ENCODE results near the gene ALDH1L1.

Gene ALDH1L1

GRCh38 chr3:126209741-126210140 lies 29.4 kb upstream of the ALDH1L1 start:
- Histone ChIP-seq H3K4me2 (ENCODE audit: low read length) (no peak overlapping the region), H3K14ac (ENCODE audit: low read length) (no peak overlapping the region), H4K8ac (ENCODE audit: low read depth, low read length) (no peak overlapping the region), H2BK5ac (ENCODE audit: low read depth, low read length, poor library complexity) (no peak overlapping the region), H3K18ac (ENCODE audit: low read length) (no peak overlapping the region), H3K36me3 (ENCODE audit: control insufficient read depth in 1 of 2, insufficient read depth in 2 of 2, low read length in 2 of 2) (no peaks in the 10 kb centered on the region), H3K79me2 (ENCODE audit: control insufficient read depth, insufficient read depth, low read length, poor library complexity) (peaks cover 1% of the 10 kb centered on the region), H3K4ac (ENCODE audit: low read depth, low read length) (no peak overlapping the region), H3K4me1 (ENCODE audit: control insufficient read depth in 1 of 2, insufficient read depth in 2 of 2, low read length in 2 of 2) (peaks cover 6 to 13% of the 10 kb centered on the region in 2 experiments), H3K4me3 (ENCODE audit: low read depth, low read length) (no peak overlapping the region), H3K23ac (ENCODE audit: low read length) (no peak overlapping the region), H3K9me3 (ENCODE audit: insufficient read depth, low read depth, low read length) (peaks cover 7% of the 10 kb centered on the region), H2BK120ac (ENCODE audit: insufficient read depth, low read length, poor library complexity) (no peak overlapping the region), H2BK12ac (ENCODE audit: low read length) (no peak overlapping the region), H3K27ac (ENCODE audit: low read depth, low read length) (no peak overlapping the region), H2AFZ (ENCODE audit: insufficient read depth, low read length, poor library complexity) (no peak overlapping the region), H3K27me3 (ENCODE audit: insufficient read depth, low read length) (no peaks in the 10 kb centered on the region), H4K91ac (ENCODE audit: low read depth, low read length) (no peak overlapping the region), H3K79me1 (ENCODE audit: low read length) (peaks cover 2% of the 10 kb centered on the region), H2AK5ac (ENCODE audit: low read length) (no peak overlapping the region), H4K12ac (ENCODE audit: low read depth, low read length) (no peak overlapping the region), H3K9ac (ENCODE audit: low read length) (no peak overlapping the region)
- no peak for DNase-seq
- no CpG with 5 or more reads among the region's 4 CpGs for WGBS (ENCODE audit: extremely low coverage, insufficient coverage, insufficient read length)

- no peak overlapping the region for H4K12ac ChIP-seq (ENCODE audit: low read depth, low read length)
- H3K18ac ChIP-seq (ENCODE audit: low read length) = no peak overlapping the region
- no peak overlapping the region for H3K4me3 ChIP-seq (ENCODE audit: low read depth, low read length)
- no peak overlapping the region for H3K9ac ChIP-seq (ENCODE audit: low read length)
- H3K79me2 ChIP-seq (ENCODE audit: control insufficient read depth, insufficient read depth, low read length, poor library complexity) = peaks cover 1% of the 10 kb centered on the region
- H2AFZ ChIP-seq (ENCODE audit: insufficient read depth, low read length, poor library complexity) = no peak overlapping the region
- no peak overlapping the region for H2BK12ac ChIP-seq (ENCODE audit: low read length)
- peaks cover 6 to 10% of the 10 kb centered on the region in 2 experiments for H3K4me1 ChIP-seq (ENCODE audit: control insufficient read depth in 1 of 2, insufficient read depth in 2 of 2, low read length in 2 of 2)
- no peak overlapping the region for H4K91ac ChIP-seq (ENCODE audit: low read depth, low read length)
- H2AK5ac ChIP-seq (ENCODE audit: low read length) = no peak overlapping the region
- no peak overlapping the region for H2BK120ac ChIP-seq (ENCODE audit: insufficient read depth, low read length, poor library complexity)
- peaks cover 7% of the 10 kb centered on the region for H3K9me3 ChIP-seq (ENCODE audit: insufficient read depth, low read depth, low read length)
- WGBS (ENCODE audit: extremely low coverage, insufficient coverage, insufficient read length) = no CpG with 5 or more reads among the region's 11 CpGs
- H3K23ac ChIP-seq (ENCODE audit: low read length) = no peak overlapping the region
- H3K27ac ChIP-seq (ENCODE audit: low read depth, low read length) = no peak overlapping the region
- peak; percentile 69 to 72 for DNase-seq
- no peak overlapping the region for H4K8ac ChIP-seq (ENCODE audit: low read depth, low read length)
- H3K27me3 ChIP-seq (ENCODE audit: insufficient read depth, low read length) = no peaks in the 10 kb centered on the region
- no peak overlapping the region for H3K14ac ChIP-seq (ENCODE audit: low read length)
- H3K79me1 ChIP-seq (ENCODE audit: low read length) = peaks cover 2% of the 10 kb centered on the region
- H3K4ac ChIP-seq (ENCODE audit: low read depth, low read length) = no peak overlapping the region
- no peak overlapping the region for H2BK5ac ChIP-seq (ENCODE audit: low read depth, low read length, poor library complexity)
- no peak overlapping the region for H3K4me2 ChIP-seq (ENCODE audit: low read length)
- H3K36me3 ChIP-seq (ENCODE audit: control insufficient read depth in 1 of 2, insufficient read depth in 2 of 2, low read length in 2 of 2) = no peaks in the 10 kb centered on the region
These were observed 28.3 kb upstream of the ALDH1L1 start for GRCh38 chr3:126208606-126209256.

GRCh38 chr3:126208182-126208581 lies 27.8 kb upstream of the ALDH1L1 start:
- Histone ChIP-seq H3K9ac (ENCODE audit: low read length) (no peak overlapping the region), H3K79me2 (ENCODE audit: control insufficient read depth, insufficient read depth, low read length, poor library complexity) (peaks cover under 1% of the 10 kb centered on the region), H2AFZ (ENCODE audit: insufficient read depth, low read length, poor library complexity) (no peak overlapping the region), H3K23ac (ENCODE audit: low read length) (no peak overlapping the region), H3K36me3 (ENCODE audit: control insufficient read depth in 1 of 2, insufficient read depth in 2 of 2, low read length in 2 of 2) (no peaks in the 10 kb centered on the region), H3K9me3 (ENCODE audit: insufficient read depth, low read depth, low read length) (peaks cover 6% of the 10 kb centered on the region), H3K27ac (ENCODE audit: low read depth, low read length) (no peak overlapping the region), H2BK120ac (ENCODE audit: insufficient read depth, low read length, poor library complexity) (no peak overlapping the region), H3K4me1 (ENCODE audit: control insufficient read depth in 1 of 2, insufficient read depth in 2 of 2, low read length in 2 of 2) (peaks cover under 1 to 5% of the 10 kb centered on the region in 2 experiments), H3K18ac (ENCODE audit: low read length) (no peak overlapping the region), H3K79me1 (ENCODE audit: low read length) (peaks cover 2% of the 10 kb centered on the region), H3K4me2 (ENCODE audit: low read length) (no peak overlapping the region), H3K14ac (ENCODE audit: low read length) (no peak overlapping the region), H4K12ac (ENCODE audit: low read depth, low read length) (no peak overlapping the region), H2AK5ac (ENCODE audit: low read length) (no peak overlapping the region), H2BK12ac (ENCODE audit: low read length) (no peak overlapping the region), H4K91ac (ENCODE audit: low read depth, low read length) (no peak overlapping the region), H2BK5ac (ENCODE audit: low read depth, low read length, poor library complexity) (no peak overlapping the region), H3K4ac (ENCODE audit: low read depth, low read length) (no peak overlapping the region), H3K4me3 (ENCODE audit: low read depth, low read length) (no peak overlapping the region), H3K27me3 (ENCODE audit: insufficient read depth, low read length) (no peaks in the 10 kb centered on the region), H4K8ac (ENCODE audit: low read depth, low read length) (no peak overlapping the region)
- WGBS (ENCODE audit: extremely low coverage, insufficient coverage, insufficient read length) = no CpG with 5 or more reads among the region's 2 CpGs
- DNase-seq = no peak

GRCh38 chr3:126207166-126207565 lies 26.8 kb upstream of the ALDH1L1 start:
- Histone ChIP-seq H3K4me3 (ENCODE audit: low read depth, low read length) (no peak overlapping the region), H3K18ac (ENCODE audit: low read length) (no peak overlapping the region), H3K79me1 (ENCODE audit: low read length) (no peaks in the 10 kb centered on the region), H4K91ac (ENCODE audit: low read depth, low read length) (no peak overlapping the region), H2BK12ac (ENCODE audit: low read length) (no peak overlapping the region), H3K79me2 (ENCODE audit: control insufficient read depth, insufficient read depth, low read length, poor library complexity) (no peaks in the 10 kb centered on the region), H3K23ac (ENCODE audit: low read length) (no peak overlapping the region), H4K8ac (ENCODE audit: low read depth, low read length) (no peak overlapping the region), H2AFZ (ENCODE audit: insufficient read depth, low read length, poor library complexity) (no peak overlapping the region), H3K36me3 (ENCODE audit: control insufficient read depth in 1 of 2, insufficient read depth in 2 of 2, low read length in 2 of 2) (no peaks in the 10 kb centered on the region), H3K9me3 (ENCODE audit: insufficient read depth, low read depth, low read length) (peaks cover 8% of the 10 kb centered on the region), H2BK5ac (ENCODE audit: low read depth, low read length, poor library complexity) (no peak overlapping the region), H3K9ac (ENCODE audit: low read length) (no peak overlapping the region), H3K4me2 (ENCODE audit: low read length) (no peak overlapping the region), H3K27ac (ENCODE audit: low read depth, low read length) (no peak overlapping the region), H3K14ac (ENCODE audit: low read length) (no peak overlapping the region), H3K4ac (ENCODE audit: low read depth, low read length) (no peak overlapping the region), H2BK120ac (ENCODE audit: insufficient read depth, low read length, poor library complexity) (no peak overlapping the region), H4K12ac (ENCODE audit: low read depth, low read length) (no peak overlapping the region), H2AK5ac (ENCODE audit: low read length) (no peak overlapping the region), H3K4me1 (ENCODE audit: control insufficient read depth in 1 of 2, insufficient read depth in 2 of 2, low read length in 2 of 2) (no peaks in the 10 kb centered on the region), H3K27me3 (ENCODE audit: insufficient read depth, low read length) (no peaks in the 10 kb centered on the region)
- no CpG with 5 or more reads among the region's 5 CpGs for WGBS (ENCODE audit: extremely low coverage, insufficient coverage, insufficient read length)
- DNase-seq = no peak
